GM21717 (cell line): Measurements from ENCODE around the gene CCT5.
"Not testable (repeated sequence)": the region's sequence is repeated elsewhere in the genome, so short reads cannot be mapped to it uniquely, and the experiment has no call there.

Experiments
- ATAC-seq: cut with Tn5 transposase; IDR thresholded peaks from one replicate; pipeline ENCODE4 v1.9.1; 2021; ENCODE audit warnings: mild to moderate bottlenecking, moderate library complexity; ENCODE audit not compliant: unreplicated experiment

Gene CCT5

DNA sequence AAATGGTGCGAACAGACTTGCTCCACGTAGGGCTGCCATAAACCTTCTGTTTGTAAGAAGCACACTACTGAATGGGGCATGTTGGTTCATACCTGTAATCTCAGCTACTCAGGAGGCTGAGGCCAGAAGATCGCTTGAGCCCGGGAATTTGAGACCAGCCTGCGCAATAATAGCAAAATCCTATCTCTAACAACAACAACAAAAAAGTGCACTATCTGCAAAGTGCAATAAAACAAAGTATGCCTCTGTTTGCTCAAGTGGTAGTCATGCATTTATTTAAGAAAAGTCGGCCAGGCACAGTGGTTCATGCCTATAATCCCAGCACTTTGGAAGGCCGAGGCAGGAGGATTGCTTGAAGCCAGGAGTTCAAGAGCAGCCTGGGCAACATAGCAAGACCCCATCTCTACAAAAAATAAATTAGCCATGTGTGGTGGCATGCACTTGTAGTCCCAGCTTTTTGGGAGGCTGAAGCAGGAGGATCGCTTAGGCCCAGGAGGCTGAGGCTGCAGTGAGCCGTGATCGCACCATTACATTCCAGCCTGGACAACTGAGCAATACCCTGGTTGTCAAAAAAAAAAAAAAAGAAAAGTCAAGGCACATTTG, 5.6 kb upstream of the CCT5 start:
- no peak for ATAC-seq

DNA sequence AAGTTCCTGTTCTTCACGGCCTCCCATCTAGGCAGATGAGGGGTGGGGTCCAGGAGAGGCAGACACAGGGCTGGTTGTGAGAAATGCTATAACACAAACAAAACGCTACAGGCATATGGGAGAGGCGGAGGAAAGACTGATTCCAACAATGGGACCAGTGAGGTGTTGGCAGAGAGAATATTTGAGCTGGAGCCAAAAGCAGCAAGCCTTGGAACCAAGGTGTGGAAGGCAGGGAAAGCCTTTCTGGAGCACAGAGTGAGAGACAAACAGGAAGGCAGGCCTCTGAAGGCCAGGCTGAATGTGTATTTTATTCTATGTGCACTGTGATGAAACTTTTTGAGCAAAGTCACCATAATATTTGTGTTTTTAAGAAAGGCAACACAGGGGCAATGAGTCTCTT, 3.3 kb upstream of the CCT5 start:
- no peak for ATAC-seq

DNA sequence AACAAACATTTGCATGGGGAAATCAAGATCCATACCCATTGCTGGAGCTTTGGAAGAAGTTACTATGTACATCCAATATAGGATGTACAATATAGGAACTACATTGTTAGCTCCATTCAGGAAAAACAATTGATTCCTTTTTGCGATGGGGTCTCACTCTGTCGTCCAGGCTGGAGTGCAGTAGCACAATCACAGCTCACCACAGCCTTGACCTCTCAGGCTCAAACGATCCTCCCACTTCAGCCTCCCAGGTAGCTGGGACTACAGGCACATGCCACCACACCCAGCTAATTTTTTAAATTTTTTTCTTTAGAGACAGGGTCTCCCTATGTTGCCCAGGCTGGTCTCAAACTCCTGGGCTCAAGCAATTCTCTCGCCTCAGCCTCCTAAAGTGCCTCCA, 2.9 kb upstream of the CCT5 start:
- ATAC-seq = not testable (repeated sequence)

DNA sequence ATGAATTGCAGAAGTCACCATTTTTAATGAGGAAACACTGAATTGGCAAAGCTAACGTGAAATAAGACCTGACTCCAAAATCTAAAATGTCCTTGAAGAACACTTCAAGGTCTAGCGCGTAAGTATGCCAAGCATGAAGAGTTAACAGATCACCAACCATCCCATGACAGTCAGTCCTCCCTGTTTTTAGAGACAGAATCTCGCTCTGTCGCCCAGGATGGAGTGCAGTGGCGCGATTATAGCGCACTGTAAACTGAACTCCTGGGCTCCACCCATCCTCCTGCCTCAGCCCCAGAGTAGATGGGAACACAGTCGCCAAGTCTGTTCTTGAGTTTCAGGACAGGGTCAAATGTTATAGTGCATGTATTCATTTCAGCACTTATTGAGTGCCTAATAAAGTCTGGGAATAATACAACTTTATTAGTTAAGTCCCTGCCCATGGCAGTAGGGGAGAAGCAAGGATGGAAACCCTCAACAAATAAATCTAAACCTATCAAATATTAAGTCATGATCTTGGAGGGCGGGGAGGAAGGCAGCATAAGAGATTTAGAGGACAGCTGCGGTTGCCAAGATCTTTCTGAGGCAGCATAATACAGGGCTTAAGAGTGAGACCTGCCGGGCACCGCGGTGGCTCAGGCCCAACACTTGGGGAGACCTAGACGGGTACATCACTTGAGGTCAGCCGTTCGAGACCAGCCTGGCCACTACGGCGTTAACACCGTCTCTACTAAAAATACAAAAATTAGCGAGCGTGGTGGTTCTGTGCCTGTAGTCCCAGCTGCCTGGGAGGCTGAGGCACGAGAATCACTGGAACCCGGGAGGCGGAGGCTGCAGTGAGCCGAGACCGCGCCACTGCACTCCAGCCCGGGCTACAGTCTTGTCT, 1.5 kb upstream of the CCT5 start:
- ATAC-seq = peak; percentile 13

DNA sequence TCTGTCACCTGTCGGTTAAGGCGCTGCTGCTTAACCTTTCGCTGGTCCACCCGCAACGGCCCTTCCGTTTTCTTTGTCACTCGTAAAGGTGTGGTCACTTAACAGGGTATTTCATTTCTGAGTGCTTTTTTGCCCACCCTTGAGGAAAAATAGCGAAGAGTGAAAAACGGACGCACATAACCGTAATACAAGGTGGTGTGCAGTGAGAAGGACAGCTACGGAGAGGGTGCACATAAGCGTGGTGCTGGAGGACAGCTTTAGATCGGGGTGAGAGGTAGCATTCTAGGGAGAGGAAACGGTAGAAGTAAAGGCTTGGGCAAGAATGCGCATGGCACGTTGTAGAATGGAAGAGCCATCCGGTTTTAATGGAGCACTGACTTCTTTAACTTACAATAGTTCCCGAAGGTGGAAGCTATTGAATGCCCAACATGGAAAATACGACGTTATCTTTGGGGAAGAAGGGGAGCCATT, 761 bp downstream of the CCT5 start:
- ATAC-seq = peak; percentile 5

DNA sequence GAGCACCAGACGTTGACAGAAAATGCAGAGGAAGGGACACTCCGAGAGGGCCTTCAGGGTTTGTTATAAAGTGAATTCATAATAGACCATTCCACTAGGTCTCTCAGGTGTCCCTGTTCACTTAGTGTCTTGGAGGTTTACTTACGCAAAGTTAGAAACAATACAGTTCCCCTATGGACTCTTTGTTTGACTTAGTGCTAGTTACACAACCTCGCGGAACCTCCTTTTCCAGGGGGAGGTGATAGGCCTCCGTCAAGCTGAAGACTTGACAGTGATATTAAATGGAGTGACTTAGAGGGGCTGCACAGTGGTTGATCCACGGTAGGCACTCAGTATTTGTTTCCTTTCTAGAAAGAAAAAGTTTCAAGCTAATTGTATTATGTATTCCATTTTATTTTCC, 1.3 kb downstream of the CCT5 start:
- no peak for ATAC-seq

DNA sequence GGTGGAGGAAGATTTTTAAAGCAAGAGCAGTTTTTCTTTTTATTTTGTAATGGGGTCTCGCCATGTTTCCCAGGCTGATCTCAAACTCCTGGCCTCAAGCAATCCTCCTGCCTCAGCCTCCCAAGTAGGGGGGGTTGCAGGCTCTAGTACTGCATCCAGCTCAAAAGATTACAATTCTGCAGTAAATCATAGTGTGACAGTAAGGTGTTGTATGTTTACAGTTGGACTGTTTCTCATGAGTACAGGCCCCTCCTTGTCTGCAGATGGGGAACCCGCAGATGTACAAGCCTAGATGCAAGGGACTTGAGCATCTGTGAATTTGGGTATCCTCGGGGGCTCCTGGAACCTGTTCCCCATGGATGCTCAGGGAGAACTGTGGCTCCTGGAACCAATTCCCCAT, 3.3 kb downstream of the CCT5 start:
- no peak for ATAC-seq

DNA sequence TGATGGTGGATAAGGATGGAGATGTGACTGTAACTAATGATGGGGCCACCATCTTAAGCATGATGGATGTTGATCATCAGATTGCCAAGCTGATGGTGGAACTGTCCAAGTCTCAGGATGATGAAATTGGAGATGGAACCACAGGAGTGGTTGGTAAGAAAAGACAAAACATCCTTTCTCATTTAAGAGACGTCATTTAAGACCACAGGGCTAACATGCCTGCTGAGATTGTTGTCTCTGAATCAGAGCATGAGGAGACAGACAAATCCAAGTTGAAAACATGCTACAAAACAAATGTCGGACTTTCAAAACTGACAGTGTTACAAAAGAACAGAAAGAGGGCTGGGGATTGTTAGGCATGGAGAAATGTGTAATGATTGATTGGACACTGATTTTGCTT, 4.6 kb downstream of the CCT5 start:
- no peak for ATAC-seq

DNA sequence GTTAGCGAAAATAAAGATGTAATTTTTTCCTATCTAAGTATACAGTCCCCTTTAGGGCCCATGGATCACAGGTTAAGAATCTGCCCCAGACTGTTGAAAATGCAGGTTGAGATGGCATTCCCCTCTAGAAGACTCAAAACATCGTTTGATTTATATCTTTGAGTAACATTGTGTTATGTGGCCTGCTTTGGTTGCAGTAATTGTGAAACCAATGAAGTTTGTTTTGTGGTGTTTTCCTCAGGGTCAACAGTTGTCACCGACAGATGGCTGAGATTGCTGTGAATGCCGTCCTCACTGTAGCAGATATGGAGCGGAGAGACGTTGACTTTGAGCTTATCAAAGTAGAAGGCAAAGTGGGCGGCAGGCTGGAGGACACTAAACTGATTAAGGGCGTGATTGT, 7.8 kb downstream of the CCT5 start:
- ATAC-seq = no peak

DNA sequence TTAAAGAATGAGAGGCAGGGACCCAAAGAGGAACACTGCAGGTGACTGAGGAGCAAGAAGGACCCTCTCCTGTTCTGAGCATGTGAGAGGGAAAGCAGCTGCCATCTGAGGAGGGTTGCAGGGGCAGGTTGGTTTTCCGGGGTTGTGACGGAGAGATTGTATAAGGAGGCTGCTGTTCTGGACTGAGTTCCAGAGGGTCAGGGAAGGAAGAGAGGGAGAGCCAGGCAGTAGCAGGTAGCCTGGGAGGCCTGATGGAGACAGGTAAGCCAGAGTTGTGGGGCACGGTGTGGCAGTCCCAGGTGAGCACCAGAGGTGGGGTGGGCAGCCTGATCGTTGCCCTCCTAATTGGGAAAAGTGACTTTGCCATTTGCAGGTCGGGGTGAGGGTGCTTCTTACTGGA, 9.8 kb downstream of the CCT5 start:
- ATAC-seq = no peak

DNA sequence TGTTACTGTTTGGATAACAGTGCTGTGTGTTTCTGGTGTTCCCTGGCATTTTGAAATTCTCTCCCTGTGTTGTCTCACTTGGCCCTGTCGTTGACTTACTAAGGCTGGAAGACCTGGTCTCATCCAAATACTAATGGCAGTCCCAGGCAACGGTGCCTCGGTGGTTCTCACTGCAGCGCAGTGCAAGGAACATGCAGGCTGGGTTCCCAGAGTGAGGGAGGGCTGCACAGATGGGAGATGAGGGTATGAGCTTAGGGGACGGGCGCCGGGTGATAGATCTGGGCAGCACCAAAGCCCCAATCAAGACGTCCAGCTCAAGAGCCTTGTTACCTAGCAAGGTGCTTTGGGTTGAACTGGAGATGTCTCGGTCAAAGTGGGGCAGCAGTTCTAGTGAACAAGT, 11.0 kb downstream of the CCT5 start:
- no peak for ATAC-seq

DNA sequence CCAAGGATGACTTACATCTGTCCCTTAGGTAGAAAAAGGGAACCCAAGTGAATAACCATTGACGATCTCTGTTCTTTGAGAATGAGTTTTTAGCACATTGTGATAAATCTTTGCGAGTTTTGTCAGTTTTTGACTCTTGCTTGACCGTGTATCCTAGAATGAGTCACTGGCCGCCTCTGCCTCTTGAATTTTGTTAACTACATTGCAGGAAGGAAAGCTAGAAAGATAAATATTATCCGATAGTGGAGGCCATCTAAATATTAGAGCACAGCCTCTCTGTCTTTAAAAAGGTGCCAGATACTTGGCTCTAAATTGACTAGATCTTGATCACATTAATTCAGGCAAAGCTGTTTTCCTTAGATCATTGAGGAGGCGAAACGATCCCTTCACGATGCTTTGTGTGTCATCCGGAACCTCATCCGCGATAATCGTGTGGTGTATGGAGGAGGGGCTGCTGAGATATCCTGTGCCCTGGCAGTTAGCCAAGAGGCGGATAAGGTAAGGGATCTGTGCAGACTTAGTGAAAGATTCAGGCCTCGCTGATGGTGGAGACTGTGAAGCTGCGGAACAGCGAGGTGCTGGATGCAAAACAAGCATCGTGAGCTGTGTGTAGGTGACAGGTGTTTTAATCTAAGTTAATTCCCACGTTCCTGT, 12.2 kb downstream of the CCT5 start:
- no peak for ATAC-seq

DNA sequence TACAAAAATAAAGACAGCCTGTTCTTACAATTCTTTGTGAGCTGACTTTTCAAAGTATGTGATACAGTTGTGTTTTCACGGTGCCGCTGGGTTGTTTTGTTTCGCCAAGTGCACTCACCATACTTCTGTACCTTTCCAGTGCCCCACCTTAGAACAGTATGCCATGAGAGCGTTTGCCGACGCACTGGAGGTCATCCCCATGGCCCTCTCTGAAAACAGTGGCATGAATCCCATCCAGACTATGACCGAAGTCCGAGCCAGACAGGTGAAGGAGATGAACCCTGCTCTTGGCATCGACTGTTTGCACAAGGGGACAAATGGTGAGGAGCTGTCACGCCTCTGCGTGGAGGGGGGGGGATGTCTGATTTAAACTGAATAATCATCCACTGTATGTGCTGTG, 12.9 kb downstream of the CCT5 start:
- no peak for ATAC-seq

DNA sequence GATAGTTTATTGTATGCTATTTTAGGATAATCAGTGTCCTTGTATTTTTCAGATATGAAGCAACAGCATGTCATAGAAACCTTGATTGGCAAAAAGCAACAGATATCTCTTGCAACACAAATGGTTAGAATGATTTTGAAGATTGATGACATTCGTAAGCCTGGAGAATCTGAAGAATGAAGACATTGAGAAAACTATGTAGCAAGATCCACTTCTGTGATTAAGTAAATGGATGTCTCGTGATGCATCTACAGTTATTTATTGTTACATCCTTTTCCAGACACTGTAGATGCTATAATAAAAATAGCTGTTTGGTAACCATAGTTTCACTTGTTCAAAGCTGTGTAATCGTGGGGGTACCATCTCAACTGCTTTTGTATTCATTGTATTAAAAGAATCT, 14.5 kb downstream of the CCT5 start:
- ATAC-seq = no peak

DNA sequence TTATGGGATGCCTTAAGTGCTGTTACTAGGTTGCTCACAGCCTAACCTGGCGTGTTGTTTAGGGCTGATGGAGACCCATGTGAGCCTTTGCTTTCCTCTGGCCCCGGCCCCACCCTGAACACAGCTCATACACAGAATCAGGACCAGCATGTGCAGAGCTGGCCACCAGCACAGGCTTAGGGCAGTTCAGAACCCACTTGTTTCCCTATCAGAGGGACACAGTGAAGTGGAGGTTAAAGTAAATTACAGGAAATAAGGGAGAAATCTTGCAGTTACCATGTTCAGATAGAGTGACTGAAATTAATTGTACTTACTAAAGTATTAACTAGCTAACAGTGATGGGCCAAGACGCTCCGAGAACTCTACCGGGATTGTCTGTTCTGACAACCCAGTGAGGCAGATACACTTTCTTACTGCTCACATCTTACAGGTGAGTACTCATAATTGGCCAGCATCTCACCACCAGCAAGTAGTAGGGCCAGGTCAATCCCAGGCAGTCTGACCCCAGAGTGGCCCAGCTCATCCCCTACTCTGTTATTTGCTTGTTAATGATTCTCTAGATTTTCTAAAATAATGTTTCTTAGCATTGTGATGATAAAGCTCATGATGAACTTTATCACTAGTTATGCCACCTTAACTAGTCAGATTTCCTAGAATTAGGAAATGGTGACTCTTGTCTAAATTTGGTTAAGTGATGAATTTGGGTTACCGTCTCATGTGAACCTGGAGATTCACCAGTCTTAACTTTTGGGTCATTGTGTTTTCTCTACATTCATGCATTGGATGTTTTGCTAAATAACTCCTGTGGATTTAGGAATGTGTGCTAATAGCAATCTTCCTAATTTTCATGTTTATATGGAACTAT, 15.4 kb downstream of the CCT5 start:
- no peak for ATAC-seq

DNA sequence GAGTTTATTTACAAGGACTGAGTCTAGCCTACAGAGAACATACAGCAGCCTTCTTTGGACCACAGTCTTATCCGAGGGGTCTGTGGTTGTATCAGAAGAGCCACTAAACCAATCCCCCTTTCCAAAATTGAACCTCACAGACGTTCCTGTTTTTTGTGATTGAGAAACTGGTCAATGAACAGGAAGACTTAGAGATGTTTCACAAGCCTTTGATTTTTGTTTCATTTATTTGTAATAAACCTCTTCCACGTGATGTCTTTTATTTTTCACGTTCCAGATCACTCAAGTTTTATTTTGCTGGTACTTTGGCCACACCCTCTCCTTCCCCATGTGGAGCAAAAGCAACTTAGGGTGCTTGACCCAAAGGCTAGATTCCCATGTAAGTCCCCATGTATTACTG, 16.1 kb downstream of the CCT5 start:
- ATAC-seq = no peak

DNA sequence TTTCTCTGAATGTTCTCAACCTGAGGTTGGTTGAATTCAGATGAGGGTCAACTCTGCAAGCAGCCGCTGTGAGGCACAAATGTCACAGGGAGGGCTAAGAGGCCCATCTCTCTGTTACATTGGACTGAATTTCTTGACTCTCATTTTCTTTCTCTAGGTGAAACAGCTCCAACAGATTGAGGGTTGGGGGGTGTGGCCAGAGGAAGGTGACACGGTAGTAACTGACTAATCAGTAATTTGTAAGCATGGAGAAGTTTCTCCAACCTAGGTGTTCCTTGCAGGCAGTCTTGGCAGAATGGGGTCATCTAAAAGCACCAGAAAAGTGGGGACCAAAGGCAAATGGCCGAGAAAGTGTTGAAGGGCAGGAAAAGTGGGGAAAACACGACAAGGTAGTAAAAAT, 16.8 kb downstream of the CCT5 start:
- no peak for ATAC-seq

DNA sequence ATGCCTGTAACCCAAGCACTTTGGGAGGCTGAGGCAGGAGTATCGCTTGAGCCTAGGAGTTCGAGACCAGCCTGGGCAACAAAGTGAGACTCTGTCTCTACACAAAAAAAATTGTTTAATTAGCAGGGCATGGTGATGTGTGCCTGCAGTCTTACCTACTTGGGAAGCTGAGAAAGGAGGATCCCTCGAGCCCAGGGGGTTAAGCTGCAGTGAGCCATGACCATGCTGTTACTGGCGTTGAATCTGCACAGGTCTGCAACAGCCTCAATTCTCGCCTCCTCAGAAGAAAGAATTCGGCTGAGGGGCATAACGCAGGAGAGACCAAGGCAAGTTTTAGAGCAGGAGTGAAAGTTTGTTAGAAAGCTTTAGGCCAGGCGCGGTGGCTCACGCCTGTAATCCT, 18.0 kb downstream of the CCT5 start:
- ATAC-seq = no peak

DNA sequence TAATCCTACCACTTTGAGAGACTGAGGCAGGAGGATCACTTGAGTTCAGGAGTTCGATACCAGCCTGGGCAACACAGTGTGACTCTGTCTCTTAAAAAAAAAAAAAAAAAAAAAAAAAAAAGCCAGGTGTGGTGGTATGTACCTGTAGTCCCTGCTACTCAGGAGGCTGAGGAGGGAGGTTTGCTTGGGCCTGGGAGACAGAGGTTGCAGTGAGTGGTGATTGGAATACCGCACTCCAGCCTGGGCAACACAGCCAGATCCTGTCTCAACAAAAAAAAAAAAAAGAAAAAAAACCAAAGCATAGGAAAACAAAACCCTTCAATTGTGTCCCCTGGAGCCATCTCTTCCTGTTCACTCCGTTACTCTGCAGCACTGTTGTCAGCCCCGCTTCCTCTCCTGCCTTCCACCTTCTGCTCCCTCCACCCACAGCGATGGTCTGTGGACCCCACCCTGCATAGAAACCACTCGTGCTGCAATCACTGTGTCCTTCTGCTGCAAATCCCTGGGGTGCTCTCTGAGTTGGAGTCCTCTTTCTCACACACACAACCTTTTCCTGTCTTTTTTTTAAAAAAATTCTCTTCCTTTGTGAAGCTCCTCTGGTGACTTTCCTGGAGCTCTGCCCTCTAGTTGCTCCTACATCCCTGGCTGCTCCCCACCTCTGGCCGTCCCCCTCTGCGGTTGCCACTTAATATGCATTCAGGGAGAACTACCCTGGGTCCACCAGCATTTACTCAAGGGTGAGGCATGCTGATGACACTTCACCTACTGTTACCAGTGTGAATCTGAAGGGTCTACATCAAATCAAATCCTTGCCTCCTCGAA, 22.2 kb downstream of the CCT5 start:
- ATAC-seq = no peak

DNA sequence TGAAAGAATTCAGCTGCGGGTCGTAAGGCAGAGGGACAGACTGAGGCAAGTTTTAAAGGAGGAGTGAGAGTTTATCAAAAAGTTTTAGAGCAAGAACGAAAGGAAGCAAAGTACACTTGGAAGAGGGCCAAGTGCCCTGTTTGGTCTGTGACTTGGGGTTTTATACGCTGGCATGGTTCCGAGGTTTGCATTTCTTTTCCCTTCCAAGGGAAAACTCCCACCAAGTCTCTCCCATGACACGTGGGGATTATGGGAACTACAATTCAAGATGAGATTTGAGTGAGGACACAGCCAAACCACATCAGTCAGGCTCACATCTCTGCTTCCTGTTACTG, 22.8 kb downstream of the CCT5 start:
- not testable (repeated sequence) for ATAC-seq
